ENCODE results near the gene SLC25A43.

GRCh38 chrX:119423631-119424030 is 24.5 kb downstream of the SLC25A43 start:
- no peak for TF ChIP-seq SIN3A (IDR thresholded peaks at IDR 0.05; ENCODE audit: borderline replicate concordance, insufficient read depth, low read length)
- TF ChIP-seq POLR2AphosphoS5 (IDR thresholded peaks at IDR 0.05; ENCODE audit: low read depth, low read length), result no peak
- TF ChIP-seq REST (IDR thresholded peaks at IDR 0.05; ENCODE audit: insufficient read depth in 1 of 2, low read depth in 2 of 2, low read length in 2 of 2), result no peak
- no peak for TF ChIP-seq TAF1 (IDR thresholded peaks at IDR 0.05; ENCODE audit: borderline replicate concordance, insufficient read depth, low read length)
- no peak for TF ChIP-seq FOXP2 (optimal IDR thresholded peaks at IDR 0.05; ENCODE audit: borderline replicate concordance, extremely low read depth, extremely low read length, insufficient read depth)
